Fibroblast of the aortic adventitia (primary cell): ENCODE data around the gene KRTCAP3. TPM values are rescaled to one million over a fixed set of nuclear protein-coding genes. Genes with fewer than 3 reads are reported as not detected.
A peak's percentile ranks its signal among the peaks of the same experiment; 100 is the strongest.

Experiments
- DNase-seq: peaks from one replicate; pipeline ENCODE4 v3.0.0-alpha.2; 2010; ENCODE audit warnings: low read depth
- H3K4me3 ChIP-seq: 2 replicates; pipeline ENCODE4 v1.5.1; 2011; ENCODE audit warnings: low read depth, mild to moderate bottlenecking, control low read depth, low read length, moderate library complexity
- CTCF ChIP-seq: IDR thresholded peaks from 2 replicates; pipeline ENCODE4 v1.5.1; 2011; ENCODE audit warnings: mild to moderate bottlenecking, low read length, control low read depth, inconsistent platforms; ENCODE audit not compliant: insufficient read depth
- total RNA-seq: library from RNA; depleted of rRNA; stranded (reverse); fragments of >200 nt; gene quantifications from 2 replicates; pipeline ENCODE4 v1.2.3, GENCODE V29; 2012; ENCODE audit warnings: low replicate concordance

The KRTCAP3 gene
- total RNA-seq, 1 donor: not detected

GRCh38 chr2:27441226-27441926 lies 805 bp upstream of the KRTCAP3 start:
- H3K4me3 ChIP-seq: no peak overlapping the region
- DNase-seq: no peak
- TF ChIP-seq CTCF: no peak

GRCh38 chr2:27442920-27443282 lies 720 bp downstream of the KRTCAP3 start:
- no peak for TF ChIP-seq CTCF
- DNase-seq: peak; percentile 2
- H3K4me3 ChIP-seq: no peak overlapping the region

GRCh38 chr2:27445155-27445554 lies 3.0 kb downstream of the KRTCAP3 start:
- H3K4me3 ChIP-seq: no peak overlapping the region
- DNase-seq: no peak
- TF ChIP-seq CTCF: no peak

- DNase-seq: no peak
- no peak overlapping the region for H3K4me3 ChIP-seq
- no peak for TF ChIP-seq CTCF
Observed at GRCh38 chr2:27445615-27446014, 3.4 kb downstream of the KRTCAP3 start.

- TF ChIP-seq CTCF: no peak
- no peak overlapping the region for H3K4me3 ChIP-seq
- no peak for DNase-seq
Observed at GRCh38 chr2:27446057-27446456, 3.9 kb downstream of the KRTCAP3 start.

GRCh38 chr2:27448381-27448780 lies 6.2 kb downstream of the KRTCAP3 start:
- TF ChIP-seq CTCF: no peak
- DNase-seq: no peak
- H3K4me3 ChIP-seq: no peak overlapping the region

GRCh38 chr2:27451095-27451494 lies 8.9 kb downstream of the KRTCAP3 start:
- DNase-seq: no peak
- no peak for TF ChIP-seq CTCF
- no peak overlapping the region for H3K4me3 ChIP-seq
